Iris pigment epithelial cell (primary cell): Measurements from ENCODE around the gene CD19.

Source experiments
- DNase-seq: peaks from one replicate; pipeline ENCODE4 v3.0.0-alpha.2; 2011; ENCODE audit warnings: low read depth

The CD19 gene

GRCh38 chr16:28982418-28982817, 50.6 kb downstream of the CD19 start:
- DNase-seq, result no peak

DNA sequence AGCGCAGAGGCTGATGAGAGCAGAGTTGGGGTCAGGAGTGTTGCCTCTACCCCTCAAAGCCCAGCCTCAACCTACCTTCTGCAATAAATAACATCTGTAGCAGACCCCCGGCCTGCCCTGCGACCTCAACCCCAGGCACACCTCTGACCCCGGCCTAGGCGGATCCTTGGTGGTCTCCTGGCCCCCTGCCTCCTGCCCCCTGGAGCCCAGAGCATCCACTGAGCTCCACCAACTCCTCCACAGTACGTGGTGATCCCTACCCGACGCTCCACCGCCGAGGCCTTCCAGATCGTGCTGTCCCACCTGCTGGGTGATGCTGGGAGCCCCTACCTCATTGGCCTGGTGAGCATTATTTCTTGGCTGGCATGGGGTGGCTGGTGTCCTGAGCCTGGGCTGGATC, 51.2 kb downstream of the CD19 start:
- no peak for DNase-seq

DNA sequence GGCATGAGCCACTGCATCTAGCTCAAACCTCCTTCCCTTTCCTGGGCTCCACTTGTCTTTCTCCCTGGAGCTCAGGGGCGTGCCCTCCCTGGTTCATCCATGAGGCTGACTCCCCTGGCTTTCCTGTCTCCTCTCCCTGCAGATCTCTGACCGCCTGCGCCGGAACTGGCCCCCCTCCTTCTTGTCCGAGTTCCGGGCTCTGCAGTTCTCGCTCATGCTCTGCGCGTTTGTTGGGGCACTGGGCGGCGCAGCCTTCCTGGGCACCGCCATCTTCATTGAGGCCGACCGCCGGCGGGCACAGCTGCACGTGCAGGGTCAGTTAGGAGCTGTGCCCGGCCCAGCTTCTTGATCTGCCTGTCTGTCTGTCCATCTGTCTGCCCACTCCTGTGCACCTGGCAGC, 51.9 kb downstream of the CD19 start:
- DNase-seq, result no peak

GRCh38 chr16:28984091-28984490, 52.3 kb downstream of the CD19 start:
- DNase-seq, result no peak

- DNase-seq, result no peak
These were observed 52.9 kb downstream of the CD19 start, which contains the start of gene LAT for GRCh38 chr16:28984619-28985135. TSS of gene LAT (plus strand) at chr16:28985052. CDS start at chr16:28985418, 366 bp downstream.

- DNase-seq, result no peak
These were observed 53.7 kb downstream of the CD19 start for GRCh38 chr16:28985211-28986041.

- DNase-seq, result no peak
These were observed 54.3 kb downstream of the CD19 start for GRCh38 chr16:28986046-28986445.

GRCh38 chr16:28986492-28986891, 54.7 kb downstream of the CD19 start:
- no peak for DNase-seq

DNA sequence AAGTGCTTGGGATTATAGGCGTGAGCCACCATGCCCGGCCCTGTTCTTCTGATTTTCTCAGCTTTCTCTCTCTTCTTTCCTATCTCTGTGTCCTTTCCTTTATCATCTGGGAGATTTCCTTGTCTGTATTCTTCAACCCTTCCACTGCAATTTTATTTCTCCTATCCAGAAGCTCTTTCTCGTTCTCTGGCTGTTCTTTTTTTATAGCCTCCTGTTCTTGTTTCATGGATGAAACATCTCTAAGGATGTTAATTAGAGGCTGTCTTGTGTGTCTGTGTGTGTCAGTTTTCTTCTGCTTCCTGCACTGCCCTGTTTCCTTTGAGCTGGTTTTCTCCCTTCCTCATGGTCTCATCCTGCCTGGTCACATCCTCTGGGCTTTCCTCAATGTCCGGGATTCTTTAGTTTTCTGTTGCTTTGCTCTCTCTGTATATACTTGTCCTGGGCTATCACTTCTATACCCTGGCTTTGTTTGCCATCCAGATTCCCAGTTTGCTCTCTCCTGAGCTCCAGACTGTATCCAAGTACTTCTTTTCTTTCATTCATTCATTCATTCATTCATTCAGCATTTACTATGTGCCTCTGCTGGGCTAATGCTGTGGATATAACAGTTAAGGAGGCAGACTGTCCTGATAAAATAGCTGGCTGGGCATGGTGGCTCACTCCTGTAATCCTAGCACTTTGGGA, 55.5 kb downstream of the CD19 start:
- DNase-seq, result no peak
